H1 (cell line): Measurements from ENCODE around the gene SESN3. TPM values are rescaled to one million over a fixed set of nuclear protein-coding genes. Genes with fewer than 3 reads are reported as not detected.

Experiments used
- CTCF ChIA-PET: fragments of 300-600 bp; sonication (Branson Sonifier 250); formaldehyde crosslinking; loops from one replicate; lab custom pipeline; 2021; ENCODE audit not compliant: partially characterized antibody; lab: Charles Lee
- POLR2A ChIA-PET: fragments of 300-600 bp; sonication (Branson Sonifier 250); formaldehyde crosslinking; loops from one replicate; lab custom pipeline; 2021; ENCODE audit warnings: inconsistent platforms; ENCODE audit not compliant: partially characterized antibody; lab: Charles Lee
- DNase-seq, 2 experiments: peaks; one replicate each; pipeline versions ENCODE4 v3.0.0 to v3.0.0-alpha.2; 2010 to 2022; ENCODE audit warnings: low spot score in 2 of 2, low read depth in 1 of 2, mixed read lengths in 1 of 2
- FAIRE-seq: peaks from 2 replicates; lab custom pipeline; 2011; peaks lifted over from hg19 to GRCh38; lab: Jason Lieb, UNC
- H2AFZ ChIP-seq: 2 replicates; pipeline ENCODE4 v1.8.1; 2012; ENCODE audit warnings: low read length, inconsistent platforms
- H2AK5ac ChIP-seq: 2 replicates; pipeline ENCODE4 v1.6.1; 2013; ENCODE audit warnings: low read depth, low read length
- H2BK120ac ChIP-seq: replicated peaks from 2 replicates; pipeline ENCODE3; 2013; ENCODE audit warnings: low read depth, low read length, inconsistent platforms
- H2BK12ac ChIP-seq: 2 replicates; pipeline ENCODE4 v1.6.1; 2013; ENCODE audit warnings: low read depth, low read length
- H2BK15ac ChIP-seq: 2 replicates; pipeline ENCODE4 v1.6.1; 2013; ENCODE audit warnings: low read length
- H2BK20ac ChIP-seq: 2 replicates; pipeline ENCODE4 v1.6.1; 2013; ENCODE audit warnings: low read length
- H2BK5ac ChIP-seq: 2 replicates; pipeline ENCODE4 v1.6.1; 2013; ENCODE audit warnings: low read depth, low read length
- H3K14ac ChIP-seq: 2 replicates; pipeline ENCODE4 v1.6.1; 2013; ENCODE audit warnings: inconsistent platforms; ENCODE audit not compliant: insufficient read length
- H3K18ac ChIP-seq: 2 replicates; pipeline ENCODE4 v1.6.1; 2013; ENCODE audit warnings: low read length; ENCODE audit errors: extremely low read depth
- H3K23ac ChIP-seq: 2 replicates; pipeline ENCODE4 v1.6.1; 2013; ENCODE audit warnings: inconsistent platforms; ENCODE audit not compliant: insufficient read length
- H3K23me2 ChIP-seq: 2 replicates; pipeline ENCODE4 v1.6.1; 2013; ENCODE audit warnings: low read depth, low read length
- H3K27ac ChIP-seq: 2 replicates; pipeline ENCODE4 v1.6.1; 2011; ENCODE audit warnings: low read depth, low read length, inconsistent platforms
- H3K27me3 ChIP-seq, 4 experiments: replicated peaks in 1 of 4; 1 replicate in 1 of 4; 2 replicates in 3 of 4; pipeline versions ENCODE4 v1.6.1 to v1.8.1; 2011 to 2013; ENCODE audit warnings: low read length in 3 of 4, mild to moderate bottlenecking in 3 of 4, inconsistent platforms in 2 of 4, mixed read lengths in 2 of 4, moderate library complexity in 1 of 4; ENCODE audit not compliant: control insufficient read depth in 3 of 4, insufficient read depth in 3 of 4; ENCODE audit errors: extremely low read depth in 1 of 4
- H3K36me3 ChIP-seq, 4 experiments: 2 replicates each; pipeline versions ENCODE4 v1.6.1 to v1.8.1; 2011 to 2013; ENCODE audit warnings: mild to moderate bottlenecking in 4 of 4, low read length in 3 of 4, moderate library complexity in 2 of 4, control low read depth in 1 of 4, inconsistent platforms in 1 of 4; ENCODE audit not compliant: insufficient read depth in 4 of 4, control insufficient read depth in 2 of 4
- H3K4ac ChIP-seq: replicated peaks from 2 replicates; pipeline ENCODE3; 2013; ENCODE audit warnings: low read length, low read depth, mixed read lengths, inconsistent platforms; ENCODE audit not compliant: insufficient read length
- H3K4me1 ChIP-seq, 4 experiments: replicated peaks in 1 of 4; 1 replicate in 1 of 4; 2 replicates in 3 of 4; pipeline versions ENCODE4 v1.6.1 to v1.8.1; 2011 to 2013; ENCODE audit warnings: low read length in 3 of 4, inconsistent platforms in 2 of 4, mixed read lengths in 1 of 4; ENCODE audit not compliant: insufficient read depth in 4 of 4, control insufficient read depth in 3 of 4
- H3K4me2 ChIP-seq, 2 experiments: 2 replicates each; pipeline versions ENCODE4 v1.6.1 to v1.8.1; 2011 to 2013; ENCODE audit warnings: low read depth in 2 of 2, low read length in 2 of 2, control low read depth in 1 of 2, inconsistent platforms in 1 of 2, mild to moderate bottlenecking in 1 of 2; ENCODE audit not compliant: insufficient read depth in 1 of 2
- H3K4me3 ChIP-seq, 4 experiments: fragments of 200-600, 300-600 bp in 1 of 4; sonication (generic), shearing (Covaris generic), sonication (Bioruptor Twin) in 1 of 4; 2 replicates each; pipeline versions ENCODE4 v1.5.1 to v1.8.1; 2011 to 2016; ENCODE audit warnings: low read length in 4 of 4, low read depth in 3 of 4, control low read depth in 2 of 4, inconsistent platforms in 2 of 4, mild to moderate bottlenecking in 2 of 4, mixed read lengths in 1 of 4, moderate library complexity in 1 of 4; ENCODE audit not compliant: insufficient read depth in 2 of 4; ENCODE audit errors: extremely low read depth in 1 of 4
- H3K56ac ChIP-seq: replicated peaks from 2 replicates; pipeline ENCODE3; 2013; ENCODE audit warnings: low read depth, mild to moderate bottlenecking, mixed read lengths, low read length, inconsistent platforms; ENCODE audit not compliant: insufficient read length
- H3K79me1 ChIP-seq: 2 replicates; pipeline ENCODE4 v1.6.1; 2013; ENCODE audit warnings: low read depth, low read length, control low read depth
- H3K79me2 ChIP-seq, 2 experiments: 2 replicates each; pipeline versions ENCODE4 v1.6.1 to v1.8.1; 2012 to 2013; ENCODE audit warnings: low read length in 2 of 2, mild to moderate bottlenecking in 2 of 2, inconsistent platforms in 1 of 2; ENCODE audit not compliant: insufficient read depth in 2 of 2, control insufficient read depth in 1 of 2
- H3K9ac ChIP-seq, 4 experiments: replicated peaks in 1 of 4; 1 replicate in 1 of 4; 2 replicates in 3 of 4; pipeline versions ENCODE4 v1.6.1 to v1.8.1; 2011 to 2013; ENCODE audit warnings: low read depth in 3 of 4, low read length in 3 of 4, control low read depth in 2 of 4, mild to moderate bottlenecking in 2 of 4, moderate library complexity in 2 of 4, inconsistent platforms in 1 of 4; ENCODE audit errors: extremely low read depth in 1 of 4
- H3K9me3 ChIP-seq, 2 experiments: 2 replicates each; pipeline versions ENCODE4 v1.6.1 to v1.8.1; 2012 to 2013; ENCODE audit warnings: mild to moderate bottlenecking in 2 of 2, moderate library complexity in 2 of 2, control low read depth in 1 of 2, inconsistent platforms in 1 of 2, low read depth in 1 of 2, low read length in 1 of 2, mixed read lengths in 1 of 2; ENCODE audit not compliant: insufficient read depth in 2 of 2
- H4K20me1 ChIP-seq, 2 experiments: replicated peaks in 1 of 2; 2 replicates each; pipeline versions ENCODE3 to v1.8.1; 2011 to 2013; ENCODE audit warnings: inconsistent platforms in 2 of 2, low read length in 2 of 2, mild to moderate bottlenecking in 1 of 2; ENCODE audit not compliant: insufficient read depth in 2 of 2, control insufficient read depth in 1 of 2
- H4K5ac ChIP-seq: 2 replicates; pipeline ENCODE4 v1.6.1; 2013; ENCODE audit warnings: low read length, low read depth, mixed read lengths, inconsistent platforms; ENCODE audit not compliant: insufficient read length
- H4K8ac ChIP-seq: 2 replicates; pipeline ENCODE4 v1.8.0; 2013; ENCODE audit warnings: mild to moderate bottlenecking, moderate library complexity, low read length, inconsistent platforms; ENCODE audit not compliant: insufficient read depth; ENCODE audit errors: extremely low read depth
- H4K91ac ChIP-seq: replicated peaks from 2 replicates; pipeline ENCODE3; 2013; ENCODE audit warnings: low read length, mixed read lengths, inconsistent platforms; ENCODE audit not compliant: insufficient read length
- CBX5 ChIP-seq: fragments of 300-800, 300-1000 bp; sonication (generic); IDR thresholded peaks from 2 replicates; pipeline ENCODE4 v1.7.1; 2016; ENCODE audit warnings: antibody characterized with exemption, low read length, low read depth
- CEBPB ChIP-seq: IDR thresholded peaks from 2 replicates; pipeline ENCODE4 v1.6.1; 2012; ENCODE audit warnings: low read depth, low read length
- CHD2 ChIP-seq: IDR thresholded peaks from 2 replicates; pipeline ENCODE4 v1.6.1; 2012; ENCODE audit warnings: low read length, improper control_type of control experiment
- POLR2A ChIP-seq, 2 experiments: IDR thresholded peaks; 1 replicate in 1 of 2; 2 replicates in 1 of 2; pipeline ENCODE4 v1.6.1; 2011; ENCODE audit warnings: low read depth in 2 of 2, low read length in 2 of 2, mild to moderate bottlenecking in 2 of 2; ENCODE audit errors: control extremely low read depth in 1 of 2
- RAD21 ChIP-seq, 2 experiments: IDR thresholded peaks in 1 of 2; conservative IDR thresholded peaks in 1 of 2; 2 replicates each; pipeline ENCODE4 v1.6.1; 2011; ENCODE audit warnings: low read depth in 2 of 2, low read length in 2 of 2, improper control_type of control experiment in 1 of 2, inconsistent platforms in 1 of 2, mild to moderate bottlenecking in 1 of 2, moderate library complexity in 1 of 2
- RFX5 ChIP-seq: IDR thresholded peaks from 2 replicates; pipeline ENCODE4 v1.6.1; 2011; ENCODE audit warnings: low read depth, low read length, improper control_type of control experiment, borderline replicate concordance
- SP4 ChIP-seq: IDR thresholded peaks from 2 replicates; pipeline ENCODE4 v1.6.1; 2012; ENCODE audit warnings: low read length, inconsistent platforms
- TBP ChIP-seq: IDR thresholded peaks from 2 replicates; pipeline ENCODE4 v1.6.1; 2011; ENCODE audit warnings: low read depth, low read length, improper control_type of control experiment
- WGBS, 2 experiments: shearing (Covaris generic) in 1 of 2; methylation state at CpG; one replicate each; pipeline versions ENCODE4 v1.1.6 to v1.1.7; 2013 to 2015; ENCODE audit warnings: low lambda C conversion rate in 2 of 2, mixed read lengths in 2 of 2, inconsistent platforms in 1 of 2, low coverage in 1 of 2, missing lambda C conversion rate in 1 of 2; ENCODE audit not compliant: insufficient replicate concordance in 2 of 2, insufficient coverage in 1 of 2, insufficient read length in 1 of 2; ENCODE audit errors: extremely low coverage in 1 of 2, missing lambda C conversion rate in 1 of 2; 5-methylcytosine and 5-hydroxymethylcytosine counted together
- polyA plus RNA-seq, 7 experiments: library from polyadenylated mRNA; depleted of rRNA in 3 of 7; stranded (reverse) in 5 of 7; unstranded in 2 of 7; fragments of >200 nt in 5 of 7; fragments of 200-250 nt in 2 of 7; gene quantifications; 1 replicate in 5 of 7; 2 replicates in 1 of 7; 4 replicates in 1 of 7; pipeline versions ENCODE4 v1.2.1 to v1.2.3, GENCODE V29; 2011 to 2013; ENCODE audit warnings: missing spikeins in 2 of 7, mixed read lengths in 2 of 7
- total RNA-seq: library from RNA; stranded (reverse); fragmentation: NEBNext Ultra II Directional; extraction: Animal tissue kit (Norgen Biotek cat#: 25700); gene quantifications from 2 replicates; pipeline ENCODE4 v1.2.1, GENCODE V29; 2021
- TF ChIP-seq, protein P1 (sequence below), 3 experiments: IDR thresholded peaks; 1 replicate in 2 of 3; 2 replicates in 1 of 3; pipeline versions ENCODE4 v1.5.1 to v1.6.1; 2011; ENCODE audit warnings: low read length in 3 of 3, mild to moderate bottlenecking in 3 of 3, inconsistent platforms in 2 of 3, low read depth in 1 of 3, moderate library complexity in 1 of 3; ENCODE audit not compliant: insufficient read depth in 1 of 3; ENCODE audit errors: control extremely low read depth in 1 of 3

SESN3 gene
- total and polyA plus RNA-seq, 2 of the 8 experiments (the other 6 are each of a cell fraction or from before 2014, with no cell fraction given) = 10.2 to 31.1 TPM

DNA sequence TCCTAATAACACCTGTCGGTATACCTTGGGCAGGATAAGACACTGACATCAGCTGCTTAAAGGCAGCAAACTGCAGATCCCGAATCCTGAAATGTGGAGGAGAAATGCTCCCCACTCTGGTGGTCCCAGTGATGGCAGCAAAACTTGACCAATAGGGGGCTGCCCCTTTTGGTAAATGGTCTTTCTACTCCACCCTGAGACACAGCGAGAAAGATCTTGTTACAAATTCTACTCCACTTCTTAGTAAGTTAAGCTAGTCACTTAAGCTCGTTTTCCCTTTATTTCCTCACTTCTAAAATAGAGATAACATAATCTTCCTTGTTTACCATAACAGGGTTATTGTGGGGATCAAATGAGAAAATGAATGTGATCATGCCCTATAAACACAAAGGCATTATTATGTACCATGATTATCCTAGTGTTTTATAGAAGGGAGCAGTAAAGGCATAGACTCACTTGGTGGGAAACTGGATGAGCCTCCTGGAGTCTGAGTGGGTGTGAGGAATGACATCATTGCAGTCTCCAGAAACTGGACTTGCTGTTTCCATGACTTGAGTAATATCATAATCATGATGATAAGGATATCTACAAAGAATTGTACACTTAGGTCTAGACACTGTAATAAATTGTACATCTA lies 90.5 kb downstream of the SESN3 start:
- no peak for FAIRE-seq

More for the DNA sequence above, 90.5 kb downstream of the SESN3 start:
- Histone ChIP-seq H2BK120ac (no peak overlapping the region), H3K9ac (no peak overlapping the region), H3K23me2 (no peaks in the 10 kb centered on the region), H3K56ac (no peak overlapping the region), H3K79me1 (no peaks in the 10 kb centered on the region), H2BK20ac (no peak overlapping the region), H2BK15ac (no peak overlapping the region), H3K9me3 (no peaks in the 10 kb centered on the region), H3K27me3 (peaks cover 0 to 9% (median 4%) of the 10 kb centered on the region in 4 experiments; a peak in 4 of 7 replicates), H2AK5ac (no peak overlapping the region), H4K20me1 (peaks cover 0 to 2% of the 10 kb centered on the region in 2 experiments), H3K14ac (no peak overlapping the region), H3K79me2 (no peaks in the 10 kb centered on the region), H3K36me3 (no peaks in the 10 kb centered on the region), H4K8ac (no peak overlapping the region), H4K91ac (no peak overlapping the region), H3K4ac (no peak overlapping the region), H3K18ac (no peak overlapping the region), H4K5ac (no peak overlapping the region), H2BK5ac (no peak overlapping the region), H2AFZ (no peak overlapping the region), H3K27ac (no peak overlapping the region), H3K4me3 (no peak overlapping the region), H3K23ac (no peak overlapping the region), H3K4me2 (no peak overlapping the region), H2BK12ac (no peak overlapping the region), H3K4me1 (no peaks in the 10 kb centered on the region)
- TF ChIP-seq, protein P1, sequence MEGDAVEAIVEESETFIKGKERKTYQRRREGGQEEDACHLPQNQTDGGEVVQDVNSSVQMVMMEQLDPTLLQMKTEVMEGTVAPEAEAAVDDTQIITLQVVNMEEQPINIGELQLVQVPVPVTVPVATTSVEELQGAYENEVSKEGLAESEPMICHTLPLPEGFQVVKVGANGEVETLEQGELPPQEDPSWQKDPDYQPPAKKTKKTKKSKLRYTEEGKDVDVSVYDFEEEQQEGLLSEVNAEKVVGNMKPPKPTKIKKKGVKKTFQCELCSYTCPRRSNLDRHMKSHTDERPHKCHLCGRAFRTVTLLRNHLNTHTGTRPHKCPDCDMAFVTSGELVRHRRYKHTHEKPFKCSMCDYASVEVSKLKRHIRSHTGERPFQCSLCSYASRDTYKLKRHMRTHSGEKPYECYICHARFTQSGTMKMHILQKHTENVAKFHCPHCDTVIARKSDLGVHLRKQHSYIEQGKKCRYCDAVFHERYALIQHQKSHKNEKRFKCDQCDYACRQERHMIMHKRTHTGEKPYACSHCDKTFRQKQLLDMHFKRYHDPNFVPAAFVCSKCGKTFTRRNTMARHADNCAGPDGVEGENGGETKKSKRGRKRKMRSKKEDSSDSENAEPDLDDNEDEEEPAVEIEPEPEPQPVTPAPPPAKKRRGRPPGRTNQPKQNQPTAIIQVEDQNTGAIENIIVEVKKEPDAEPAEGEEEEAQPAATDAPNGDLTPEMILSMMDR (IDR thresholded peaks at IDR 0.05; ENCODE audit: control extremely low read depth in 1 of 3, insufficient read depth in 1 of 3, low read depth in 1 of 3, low read length in 3 of 3) = peak in 2 of 3 experiments; percentile 10 to 21; a peak in 2 of 4 replicates
- TF ChIP-seq CBX5 (no peak), RAD21 (IDR thresholded peaks at IDR 0.05 in 1 of 2, conservative IDR thresholded peaks at IDR 0.05 in 1 of 2; ENCODE audit: low read depth in 2 of 2, low read length in 2 of 2) (peak in 1 of 2 experiments; percentile 11; a peak in 1 of 4 replicates), RFX5 (no peak), TBP (no peak), SP4 (no peak), POLR2A (IDR thresholded peaks at IDR 0.05; ENCODE audit: control extremely low read depth in 1 of 2, low read depth in 2 of 2, low read length in 2 of 2) (no peak), CHD2 (no peak), CEBPB (no peak)
- CTCF ChIA-PET = interaction anchor here (0.6 to 2.8 kb wide), 13 partner anchors 9 to 949 kb away, joined by 3 to 15 read pairs (median 6); no protein-coding TSS in a partner anchor
- DNase-seq = no peak
- 88% methylated on average over 4 of the region's 4 CpGs; no CpG with 5 or more reads in 1 of the 2 experiments for WGBS, 2 experiments
- POLR2A ChIA-PET = interaction anchor here (1.5 kb wide), 1 partner anchor 74 kb away, joined by 4 read pairs; the partner anchor contains the start of gene SRSF8
